ENCODE data around the gene GSG1.

GRCh38 chr12:13152756-13153155 lies 49.3 kb upstream of the GSG1 start:
- TF ChIP-seq YY1 (IDR thresholded peaks at IDR 0.05; ENCODE audit: insufficient read depth, insufficient read length) (no peak), SUZ12 (IDR thresholded peaks at IDR 0.05; ENCODE audit: extremely low read depth, insufficient read depth, insufficient read length) (no peak)
